Astrocyte of the cerebellum (primary cell): Measurements from ENCODE around the gene TRPV2.

ENCODE experiments used
- DNase-seq: peaks from one replicate; pipeline ENCODE4 v3.0.0-alpha.2; 2011; ENCODE audit warnings: low read depth
- H3K4me3 ChIP-seq: 2 replicates; pipeline ENCODE4 v1.5.1; 2011; ENCODE audit warnings: mild to moderate bottlenecking, low read depth, low read length, moderate library complexity
- CTCF ChIP-seq: IDR thresholded peaks from 2 replicates; pipeline ENCODE4 v1.5.1; 2012; ENCODE audit warnings: low read length, low read depth, moderate library complexity, mild to moderate bottlenecking; ENCODE audit errors: missing control alignments
- in situ Hi-C: cut with HindIII; loops from 2 replicates; pipeline ENCODE4 v1.10.0; 2017; ENCODE audit warnings: low sequenced_read_pairs

TRPV2 gene

DNA sequence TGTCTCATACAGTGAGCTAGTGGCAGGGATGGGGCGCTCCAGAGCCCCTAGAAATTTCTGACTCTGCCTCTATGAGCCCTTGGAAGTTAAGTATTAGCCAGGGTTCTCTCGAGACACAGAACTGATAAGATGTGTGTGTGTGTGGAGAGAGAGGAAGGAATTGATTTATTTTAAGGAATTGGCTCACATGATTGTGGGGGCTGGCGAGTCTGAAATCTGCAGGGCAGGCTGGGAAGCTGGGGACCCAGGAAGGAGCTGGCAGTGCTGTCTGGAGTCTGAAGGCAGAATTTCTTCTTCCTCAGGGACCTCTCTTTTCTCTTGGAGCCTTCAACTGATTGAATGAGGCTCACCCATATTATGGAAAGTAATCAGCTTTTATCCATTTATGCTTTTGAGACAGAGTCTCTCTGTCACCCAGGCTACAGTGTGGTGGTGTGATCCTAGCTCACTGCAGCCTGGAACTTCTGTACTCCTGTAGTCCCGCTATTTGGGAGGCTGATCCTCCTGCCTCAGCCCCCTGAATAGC is 59.9 kb downstream of the TRPV2 start:
- no peak for DNase-seq
- in situ Hi-C loops, result no loop called here
- no peak for TF ChIP-seq CTCF
- H3K4me3 ChIP-seq, result no peak overlapping the region

DNA sequence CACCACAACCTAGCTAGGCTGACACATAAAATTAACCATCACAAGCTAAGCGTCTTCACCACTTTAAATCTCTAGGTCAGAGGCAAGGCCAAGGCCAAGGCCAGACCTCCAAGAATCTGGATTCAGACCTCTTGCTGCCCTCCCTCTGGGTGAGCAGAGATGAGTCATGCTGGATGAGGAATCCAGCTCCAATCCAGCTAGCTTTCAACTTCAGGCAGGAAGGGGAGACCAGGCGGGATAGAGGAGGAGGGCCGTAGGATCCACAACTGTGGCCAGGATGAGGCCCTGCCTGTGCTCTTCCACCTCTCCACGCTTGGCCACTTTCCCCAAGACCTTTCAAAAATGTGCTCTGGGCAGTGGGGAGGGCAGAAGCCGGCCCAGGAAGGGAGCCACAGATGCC is 61.9 kb downstream of the TRPV2 start:
- no peak for TF ChIP-seq CTCF
- peak; percentile 71 for DNase-seq
- H3K4me3 ChIP-seq, result no peak overlapping the region
- in situ Hi-C loops, result no loop called here

GRCh38 chr17:16477666-16478065 is 62.3 kb downstream of the TRPV2 start:
- in situ Hi-C loops, result no loop called here

DNA sequence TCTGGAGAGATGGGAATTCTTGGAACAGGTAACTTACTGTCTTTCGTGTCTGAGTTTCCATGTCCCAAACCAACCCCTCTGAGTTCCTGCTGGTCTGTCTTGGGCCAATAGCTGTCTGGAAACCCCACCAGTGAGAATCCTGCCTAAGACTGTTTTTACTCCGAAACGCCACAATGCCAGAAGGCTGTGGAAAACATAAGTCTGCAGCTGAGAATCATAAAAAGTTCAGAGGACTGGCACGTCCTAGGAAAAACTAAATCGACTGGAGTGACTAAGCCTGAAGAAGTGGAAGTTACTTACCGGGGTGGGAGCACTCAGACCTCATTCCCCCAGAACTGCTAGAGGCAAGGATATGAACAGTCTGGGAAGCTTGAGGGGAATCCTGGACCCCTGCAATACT is 63.3 kb downstream of the TRPV2 start:
- H3K4me3 ChIP-seq, result no peak overlapping the region
- DNase-seq, result no peak
- no peak for TF ChIP-seq CTCF
- in situ Hi-C loops, result no loop called here

More at GRCh38 chr17:16477666-16478065, 62.3 kb downstream of the TRPV2 start:
- no peak for TF ChIP-seq CTCF
- DNase-seq, result no peak
- no peak overlapping the region for H3K4me3 ChIP-seq

DNA sequence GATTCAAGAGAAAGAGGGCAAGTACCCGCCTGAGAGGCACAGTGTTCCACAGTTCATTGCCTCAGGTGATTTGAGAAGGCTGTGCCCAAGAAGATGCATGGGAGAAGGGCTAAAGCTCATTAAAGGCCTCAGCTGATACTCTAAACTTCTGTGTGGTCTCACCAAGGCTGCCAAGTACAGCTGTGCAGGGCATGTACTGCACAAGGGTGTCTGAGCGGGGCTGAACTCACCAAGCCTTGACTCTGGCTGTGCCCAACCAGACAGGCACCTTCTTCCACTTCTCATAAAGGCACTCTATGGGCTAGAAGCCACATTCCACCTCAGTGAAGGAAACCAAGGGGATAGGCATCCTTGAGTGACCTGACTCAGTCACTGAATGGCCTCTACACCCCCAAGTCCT is 63.9 kb downstream of the TRPV2 start:
- no peak for DNase-seq
- no peak for TF ChIP-seq CTCF
- H3K4me3 ChIP-seq, result no peak overlapping the region
- in situ Hi-C loops, result no loop called here

GRCh38 chr17:16480995-16481394 is 65.6 kb downstream of the TRPV2 start:
- no peak overlapping the region for H3K4me3 ChIP-seq
- in situ Hi-C loops, result no loop called here
- TF ChIP-seq CTCF, result no peak
- DNase-seq, result no peak

DNA sequence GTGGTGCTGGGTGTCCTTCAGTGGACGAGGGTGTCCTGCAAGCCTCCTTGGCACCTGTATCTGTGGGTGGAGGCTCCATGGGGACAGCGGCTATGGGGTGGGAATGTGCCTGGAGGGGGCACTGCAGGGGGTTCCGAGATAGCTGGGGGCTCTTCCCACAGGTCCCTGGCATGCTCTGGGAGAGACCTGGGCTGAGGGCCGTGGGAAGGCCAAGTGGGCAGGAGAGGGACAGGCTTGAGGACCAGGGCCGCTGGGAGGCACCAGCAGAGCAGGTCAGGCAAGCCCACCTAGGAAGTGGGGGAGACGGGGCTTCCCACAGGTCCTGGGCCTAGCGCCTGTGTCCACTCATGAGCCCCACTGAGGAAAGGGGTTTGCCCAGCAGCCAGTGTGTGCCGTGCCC is 66.9 kb downstream of the TRPV2 start:
- in situ Hi-C loops, result no loop called here

More for the DNA sequence above, 66.9 kb downstream of the TRPV2 start:
- no peak for DNase-seq
- H3K4me3 ChIP-seq, result no peak overlapping the region
- TF ChIP-seq CTCF, result no peak
